AG09319 (cell line): ENCODE measurements around the gene MCC.

Experiments
- DNase-seq: peaks from one replicate; pipeline ENCODE4 v3.0.0-alpha.2; 2010; ENCODE audit warnings: low read depth; ENCODE audit errors: extremely low read depth
- TF ChIP-seq, protein P1 (sequence below): IDR thresholded peaks from 2 replicates; pipeline ENCODE4 v1.5.1; 2011; ENCODE audit warnings: low read depth, mild to moderate bottlenecking, inconsistent platforms, low read length, moderate library complexity

MCC gene

GRCh38 chr5:113058269-113058668, 430.0 kb downstream of the MCC start:
- TF ChIP-seq, protein P1, sequence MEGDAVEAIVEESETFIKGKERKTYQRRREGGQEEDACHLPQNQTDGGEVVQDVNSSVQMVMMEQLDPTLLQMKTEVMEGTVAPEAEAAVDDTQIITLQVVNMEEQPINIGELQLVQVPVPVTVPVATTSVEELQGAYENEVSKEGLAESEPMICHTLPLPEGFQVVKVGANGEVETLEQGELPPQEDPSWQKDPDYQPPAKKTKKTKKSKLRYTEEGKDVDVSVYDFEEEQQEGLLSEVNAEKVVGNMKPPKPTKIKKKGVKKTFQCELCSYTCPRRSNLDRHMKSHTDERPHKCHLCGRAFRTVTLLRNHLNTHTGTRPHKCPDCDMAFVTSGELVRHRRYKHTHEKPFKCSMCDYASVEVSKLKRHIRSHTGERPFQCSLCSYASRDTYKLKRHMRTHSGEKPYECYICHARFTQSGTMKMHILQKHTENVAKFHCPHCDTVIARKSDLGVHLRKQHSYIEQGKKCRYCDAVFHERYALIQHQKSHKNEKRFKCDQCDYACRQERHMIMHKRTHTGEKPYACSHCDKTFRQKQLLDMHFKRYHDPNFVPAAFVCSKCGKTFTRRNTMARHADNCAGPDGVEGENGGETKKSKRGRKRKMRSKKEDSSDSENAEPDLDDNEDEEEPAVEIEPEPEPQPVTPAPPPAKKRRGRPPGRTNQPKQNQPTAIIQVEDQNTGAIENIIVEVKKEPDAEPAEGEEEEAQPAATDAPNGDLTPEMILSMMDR: no peak
- no peak for DNase-seq

GRCh38 chr5:113057557-113057984, 430.7 kb downstream of the MCC start:
- DNase-seq: no peak
- TF ChIP-seq, protein P1: no peak

GRCh38 chr5:113056988-113057387, 431.3 kb downstream of the MCC start:
- DNase-seq: no peak
- TF ChIP-seq, protein P1: no peak

DNA sequence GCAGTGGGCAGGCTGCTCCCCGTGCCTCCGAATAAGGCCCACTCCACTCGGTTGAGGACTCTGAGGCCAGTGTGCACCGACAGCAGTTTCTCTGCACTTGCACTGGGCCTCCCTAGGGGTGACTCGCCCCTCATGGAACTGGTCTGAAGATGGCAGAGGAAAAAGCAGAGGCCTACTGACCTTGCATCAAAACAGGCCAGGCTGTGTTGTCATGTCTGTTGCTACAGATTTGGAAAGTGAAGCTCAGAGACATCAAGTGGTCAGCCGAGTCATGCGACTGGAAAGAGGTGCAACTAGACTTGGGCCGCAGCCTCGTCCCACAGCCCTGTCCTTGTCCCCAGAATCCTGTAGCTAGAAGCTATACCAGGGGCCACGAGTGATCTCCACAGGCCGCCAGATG, 433.4 kb downstream of the MCC start:
- DNase-seq: no peak

GRCh38 chr5:113053511-113053995, 434.7 kb downstream of the MCC start:
- TF ChIP-seq, protein P1: no peak
- DNase-seq: no peak

More for the DNA sequence above, 433.4 kb downstream of the MCC start:
- TF ChIP-seq, protein P1: no peak

DNA sequence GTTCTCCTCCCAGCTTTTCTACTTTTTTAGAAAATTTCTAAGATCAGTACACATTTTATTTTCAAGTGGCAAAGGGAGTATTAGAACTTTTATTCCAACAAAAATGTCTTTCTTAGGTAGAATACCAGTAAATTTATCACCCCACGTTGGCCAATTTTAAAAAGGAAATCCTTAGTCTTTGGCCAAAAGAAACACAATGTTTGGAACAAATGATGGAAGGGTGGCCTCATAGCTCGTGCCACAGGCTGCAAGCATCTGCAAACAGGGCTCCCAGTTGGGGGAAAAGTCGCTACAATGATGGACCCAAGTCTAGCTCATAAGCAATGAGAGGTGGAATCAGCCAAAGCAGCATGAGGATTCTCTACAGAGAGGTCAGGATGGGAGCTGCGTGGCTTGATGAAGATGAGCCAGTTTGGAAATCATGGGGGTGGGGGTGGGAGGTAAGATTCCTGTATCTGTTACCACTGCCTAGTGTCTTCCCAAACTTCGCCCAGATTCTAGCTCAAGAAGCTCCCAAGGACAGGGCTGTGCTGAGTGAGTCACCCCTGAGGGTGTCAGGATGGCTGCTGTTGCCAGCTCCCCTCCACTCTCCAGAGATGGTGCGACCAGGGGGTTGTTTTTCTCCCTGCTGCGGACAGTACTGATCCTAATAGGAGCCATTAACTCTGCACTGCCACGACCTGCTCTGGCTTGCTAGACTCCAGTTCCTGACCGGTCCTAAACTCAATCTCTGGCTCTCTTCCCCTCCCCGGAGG, 436.0 kb downstream of the MCC start:
- TF ChIP-seq, protein P1: no peak

DNA sequence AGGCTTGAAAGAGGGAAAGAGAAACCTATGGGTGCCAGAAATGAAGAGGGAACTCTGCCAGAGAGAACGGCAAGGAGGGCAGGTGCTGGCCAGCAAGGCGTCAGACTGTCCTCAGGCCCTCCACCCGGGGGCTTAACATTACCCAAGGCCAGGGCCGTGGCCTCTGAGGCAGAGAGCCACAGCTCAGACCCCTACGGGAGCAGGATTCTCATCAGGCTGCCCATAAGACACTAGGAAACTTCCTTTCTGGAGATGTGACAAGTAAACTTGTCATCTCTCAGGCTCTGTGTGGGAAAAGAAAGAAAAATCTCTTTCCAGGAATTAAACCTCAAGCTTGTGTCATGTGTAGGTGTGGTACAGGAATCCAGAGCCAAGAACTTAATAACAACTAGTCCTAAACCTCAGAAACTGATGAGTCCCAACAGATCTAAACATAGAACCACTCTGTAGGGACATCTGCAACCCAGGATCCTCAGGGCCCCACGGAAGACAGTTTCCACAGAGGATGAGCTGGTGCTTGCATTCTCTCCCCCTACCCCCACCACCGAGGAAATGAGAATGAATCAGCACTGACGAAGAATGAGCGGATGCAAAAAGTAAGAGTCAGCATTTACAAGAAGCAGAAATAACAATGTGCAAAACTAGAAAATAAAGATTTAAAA, 437.4 kb downstream of the MCC start:
- TF ChIP-seq, protein P1: no peak
- DNase-seq: no peak

More for the DNA sequence above, 436.0 kb downstream of the MCC start:
- DNase-seq: no peak
